ENCODE results near the gene ZDHHC7.
"Not testable (repeated sequence)": the region's sequence is repeated elsewhere in the genome, so short reads cannot be mapped to it uniquely, and the experiment has no call there.

Gene ZDHHC7

GRCh38 chr16:85010931-85011845 lies at the start of gene ZDHHC7:
Gene ZDHHC7, minus strand, starts transcription at chr16:85011535. Its CDS starts 20,917 bp downstream, at chr16:84990618.
- DNase-seq (ENCODE audit: low read depth), result peak; percentile 81

GRCh38 chr16:85058909-85059308 lies 47.6 kb upstream of the ZDHHC7 start:
- DNase-seq (ENCODE audit: low read depth), result no peak

GRCh38 chr16:85057948-85058347 lies 46.6 kb upstream of the ZDHHC7 start:
- no peak for DNase-seq (ENCODE audit: low read depth)

GRCh38 chr16:85057212-85057889 lies 46.0 kb upstream of the ZDHHC7 start:
- DNase-seq (ENCODE audit: low read depth), result no peak

GRCh38 chr16:85056211-85056748 lies 44.9 kb upstream of the ZDHHC7 start:
- no peak for DNase-seq (ENCODE audit: low read depth)

- peak; percentile 52 for DNase-seq (ENCODE audit: low read depth)
These were observed 44.3 kb upstream of the ZDHHC7 start for GRCh38 chr16:85055493-85056210.

- DNase-seq (ENCODE audit: low read depth), result no peak
These were observed 43.7 kb upstream of the ZDHHC7 start for GRCh38 chr16:85054948-85055492.

- not testable (repeated sequence) for DNase-seq (ENCODE audit: low read depth)
These were observed 43.0 kb upstream of the ZDHHC7 start for GRCh38 chr16:85054321-85054720.

GRCh38 chr16:85052536-85052935 lies 41.2 kb upstream of the ZDHHC7 start:
- DNase-seq (ENCODE audit: low read depth), result no peak

- no peak for DNase-seq (ENCODE audit: low read depth)
These were observed 40.3 kb upstream of the ZDHHC7 start for GRCh38 chr16:85051683-85052082.

GRCh38 chr16:85051067-85051581 lies 39.8 kb upstream of the ZDHHC7 start:
- no peak for DNase-seq (ENCODE audit: low read depth)

GRCh38 chr16:85049706-85050305 lies 38.5 kb upstream of the ZDHHC7 start:
- no peak for DNase-seq (ENCODE audit: low read depth)

GRCh38 chr16:85048921-85049562 lies 37.7 kb upstream of the ZDHHC7 start:
- no peak for DNase-seq (ENCODE audit: low read depth)

GRCh38 chr16:85047867-85048455 lies 36.6 kb upstream of the ZDHHC7 start:
- no peak for DNase-seq (ENCODE audit: low read depth)

- no peak for DNase-seq (ENCODE audit: low read depth)
These were observed 35.9 kb upstream of the ZDHHC7 start for GRCh38 chr16:85046931-85047866.

- no peak for DNase-seq (ENCODE audit: low read depth)
These were observed 35.2 kb upstream of the ZDHHC7 start for GRCh38 chr16:85046472-85046916.

GRCh38 chr16:85045641-85046471 lies 34.5 kb upstream of the ZDHHC7 start:
- no peak for DNase-seq (ENCODE audit: low read depth)

- DNase-seq (ENCODE audit: low read depth), result no peak
These were observed 33.7 kb upstream of the ZDHHC7 start for GRCh38 chr16:85045077-85045476.
